ENCODE measurements around the gene RPUSD3.

DNA sequence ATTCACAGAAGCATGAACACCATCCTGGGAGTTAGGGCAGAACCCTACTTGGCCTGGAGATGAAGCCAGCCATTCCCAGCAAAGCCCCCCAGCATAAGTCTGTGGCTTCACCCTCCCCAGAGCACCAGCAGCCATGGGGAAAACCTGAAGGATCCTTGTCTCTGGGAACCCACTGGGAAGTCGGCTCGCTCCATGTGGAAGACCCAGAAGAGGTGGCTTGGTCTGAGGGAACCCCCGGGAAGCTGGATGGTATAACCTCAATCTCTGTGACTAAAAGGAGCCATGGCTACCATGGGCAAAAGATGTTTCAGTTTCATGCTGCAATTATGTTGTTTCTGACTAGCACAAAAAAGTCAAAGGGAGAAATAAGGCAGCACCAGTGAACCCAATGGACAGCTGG lies 11.8 kb upstream of the RPUSD3 start:
- TF ChIP-seq CEBPB (IDR thresholded peaks at IDR 0.05; ENCODE audit: low read depth, low read length): no peak
- TF ChIP-seq MXI1 (IDR thresholded peaks at IDR 0.05; ENCODE audit: borderline replicate concordance, low read depth, low read length): no peak
- TF ChIP-seq RAD21 (IDR thresholded peaks at IDR 0.05; ENCODE audit: low read length): no peak
- TF ChIP-seq SMC3 (IDR thresholded peaks at IDR 0.05; ENCODE audit: low read depth, low read length): no peak
- TF ChIP-seq, protein P1, sequence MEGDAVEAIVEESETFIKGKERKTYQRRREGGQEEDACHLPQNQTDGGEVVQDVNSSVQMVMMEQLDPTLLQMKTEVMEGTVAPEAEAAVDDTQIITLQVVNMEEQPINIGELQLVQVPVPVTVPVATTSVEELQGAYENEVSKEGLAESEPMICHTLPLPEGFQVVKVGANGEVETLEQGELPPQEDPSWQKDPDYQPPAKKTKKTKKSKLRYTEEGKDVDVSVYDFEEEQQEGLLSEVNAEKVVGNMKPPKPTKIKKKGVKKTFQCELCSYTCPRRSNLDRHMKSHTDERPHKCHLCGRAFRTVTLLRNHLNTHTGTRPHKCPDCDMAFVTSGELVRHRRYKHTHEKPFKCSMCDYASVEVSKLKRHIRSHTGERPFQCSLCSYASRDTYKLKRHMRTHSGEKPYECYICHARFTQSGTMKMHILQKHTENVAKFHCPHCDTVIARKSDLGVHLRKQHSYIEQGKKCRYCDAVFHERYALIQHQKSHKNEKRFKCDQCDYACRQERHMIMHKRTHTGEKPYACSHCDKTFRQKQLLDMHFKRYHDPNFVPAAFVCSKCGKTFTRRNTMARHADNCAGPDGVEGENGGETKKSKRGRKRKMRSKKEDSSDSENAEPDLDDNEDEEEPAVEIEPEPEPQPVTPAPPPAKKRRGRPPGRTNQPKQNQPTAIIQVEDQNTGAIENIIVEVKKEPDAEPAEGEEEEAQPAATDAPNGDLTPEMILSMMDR (conservative IDR thresholded peaks at IDR 0.05; ENCODE audit: low read depth, low read length): no peak
- TF ChIP-seq, protein P2, sequence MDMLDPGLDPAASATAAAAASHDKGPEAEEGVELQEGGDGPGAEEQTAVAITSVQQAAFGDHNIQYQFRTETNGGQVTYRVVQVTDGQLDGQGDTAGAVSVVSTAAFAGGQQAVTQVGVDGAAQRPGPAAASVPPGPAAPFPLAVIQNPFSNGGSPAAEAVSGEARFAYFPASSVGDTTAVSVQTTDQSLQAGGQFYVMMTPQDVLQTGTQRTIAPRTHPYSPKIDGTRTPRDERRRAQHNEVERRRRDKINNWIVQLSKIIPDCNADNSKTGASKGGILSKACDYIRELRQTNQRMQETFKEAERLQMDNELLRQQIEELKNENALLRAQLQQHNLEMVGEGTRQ (IDR thresholded peaks at IDR 0.05; ENCODE audit: low read depth, low read length): no peak
- no peak for TF ChIP-seq MAFK (IDR thresholded peaks at IDR 0.05; ENCODE audit: low read depth, low read length)
- no peak for TF ChIP-seq POLR2A (IDR thresholded peaks at IDR 0.05; ENCODE audit: low read depth, low read length)
- no peak for TF ChIP-seq CHD1 (IDR thresholded peaks at IDR 0.05; ENCODE audit: low read depth, low read length)
- TF ChIP-seq, protein P3, sequence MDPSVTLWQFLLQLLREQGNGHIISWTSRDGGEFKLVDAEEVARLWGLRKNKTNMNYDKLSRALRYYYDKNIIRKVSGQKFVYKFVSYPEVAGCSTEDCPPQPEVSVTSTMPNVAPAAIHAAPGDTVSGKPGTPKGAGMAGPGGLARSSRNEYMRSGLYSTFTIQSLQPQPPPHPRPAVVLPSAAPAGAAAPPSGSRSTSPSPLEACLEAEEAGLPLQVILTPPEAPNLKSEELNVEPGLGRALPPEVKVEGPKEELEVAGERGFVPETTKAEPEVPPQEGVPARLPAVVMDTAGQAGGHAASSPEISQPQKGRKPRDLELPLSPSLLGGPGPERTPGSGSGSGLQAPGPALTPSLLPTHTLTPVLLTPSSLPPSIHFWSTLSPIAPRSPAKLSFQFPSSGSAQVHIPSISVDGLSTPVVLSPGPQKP (IDR thresholded peaks at IDR 0.05; ENCODE audit: borderline replicate concordance, low read depth, low read length): no peak
